ENCODE measurements around the gene CST8.

The CST8 gene

DNA sequence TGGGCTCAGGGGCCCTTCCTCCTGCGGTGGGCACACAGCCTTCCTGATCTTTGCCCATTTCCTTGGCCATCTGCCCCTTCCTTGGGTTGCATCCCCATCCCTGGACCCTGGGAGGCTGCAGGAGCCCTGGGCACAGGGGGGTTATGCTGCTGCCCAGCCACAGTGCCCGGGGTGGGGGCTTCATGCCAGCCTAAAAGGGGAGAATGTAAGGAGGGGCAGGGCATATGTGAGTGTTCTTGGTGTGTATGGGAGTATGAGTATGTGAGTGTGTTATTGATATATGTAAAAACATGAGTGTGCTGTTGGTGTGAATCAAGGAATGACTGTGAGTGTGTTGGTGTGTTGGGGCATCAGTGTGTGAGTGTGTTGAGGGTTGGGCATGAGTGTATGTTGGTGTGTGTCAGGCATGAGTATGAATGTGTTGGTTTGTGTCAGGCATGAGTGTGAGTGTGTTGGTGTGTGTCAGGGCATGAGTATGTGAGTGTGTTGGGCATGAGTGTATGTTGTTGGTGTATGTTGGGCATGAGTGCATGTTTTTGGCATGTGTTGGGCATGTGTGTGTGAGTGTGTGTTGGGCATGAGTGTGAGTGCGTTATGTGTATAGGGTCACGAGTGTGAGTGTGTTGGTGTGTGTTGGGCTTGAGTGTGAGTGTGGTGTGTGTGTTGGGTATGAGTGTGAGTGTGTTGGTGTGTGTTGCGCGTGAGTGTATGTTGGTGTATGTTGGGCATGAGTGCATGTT lies 14.7 kb upstream of the CST8 start:
- H3K4me1 ChIP-seq (ENCODE audit: control insufficient read depth in 1 of 2, insufficient read depth in 2 of 2, low read length in 2 of 2): no peaks in the 10 kb centered on the region

DNA sequence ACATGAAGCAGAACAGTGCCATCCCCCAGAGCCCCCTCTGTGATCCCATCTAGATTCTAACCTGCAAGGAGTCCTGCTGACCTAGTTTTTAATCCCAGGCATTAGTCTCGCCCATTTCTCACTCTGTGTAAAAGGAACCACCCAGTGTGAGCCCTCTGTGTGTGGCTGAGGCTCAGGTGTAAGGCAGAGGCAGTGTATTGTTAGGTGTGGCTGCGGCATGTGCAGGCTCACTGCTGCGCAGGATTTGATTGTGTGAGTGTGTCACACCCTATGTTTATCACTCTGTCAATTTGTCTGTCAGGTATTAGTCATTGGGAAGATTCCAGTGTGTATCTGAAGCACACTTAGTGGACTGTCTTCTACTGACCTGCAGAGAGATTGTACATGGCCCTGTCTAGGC lies 13.7 kb upstream of the CST8 start:
- Histone ChIP-seq H3K27ac (ENCODE audit: low read length) (no peak overlapping the region), H3K27me3 (ENCODE audit: low read depth, low read length) (no peaks in the 10 kb centered on the region), H3K4me3 (ENCODE audit: low read depth in 1 of 2, low read length in 2 of 2) (no peak overlapping the region), H3K36me3 (ENCODE audit: control insufficient read depth in 1 of 2, insufficient read depth in 2 of 2, low read length in 2 of 2) (no peaks in the 10 kb centered on the region), H3K9me3 (ENCODE audit: control insufficient read depth in 1 of 2, low read length in 2 of 2) (no peaks in the 10 kb centered on the region), H3K4me1 (ENCODE audit: control insufficient read depth in 1 of 2, insufficient read depth in 2 of 2, low read length in 2 of 2) (no peaks in the 10 kb centered on the region)

More for the DNA sequence above, 14.7 kb upstream of the CST8 start:
- H3K9me3 ChIP-seq (ENCODE audit: control insufficient read depth in 1 of 2, low read length in 2 of 2): no peaks in the 10 kb centered on the region
- no peaks in the 10 kb centered on the region for H3K36me3 ChIP-seq (ENCODE audit: control insufficient read depth in 1 of 2, insufficient read depth in 2 of 2, low read length in 2 of 2)
- H3K27me3 ChIP-seq (ENCODE audit: low read depth, low read length): no peaks in the 10 kb centered on the region
- no peak overlapping the region for H3K4me3 ChIP-seq (ENCODE audit: low read depth in 1 of 2, low read length in 2 of 2)
- no peak overlapping the region for H3K27ac ChIP-seq (ENCODE audit: low read length)

DNA sequence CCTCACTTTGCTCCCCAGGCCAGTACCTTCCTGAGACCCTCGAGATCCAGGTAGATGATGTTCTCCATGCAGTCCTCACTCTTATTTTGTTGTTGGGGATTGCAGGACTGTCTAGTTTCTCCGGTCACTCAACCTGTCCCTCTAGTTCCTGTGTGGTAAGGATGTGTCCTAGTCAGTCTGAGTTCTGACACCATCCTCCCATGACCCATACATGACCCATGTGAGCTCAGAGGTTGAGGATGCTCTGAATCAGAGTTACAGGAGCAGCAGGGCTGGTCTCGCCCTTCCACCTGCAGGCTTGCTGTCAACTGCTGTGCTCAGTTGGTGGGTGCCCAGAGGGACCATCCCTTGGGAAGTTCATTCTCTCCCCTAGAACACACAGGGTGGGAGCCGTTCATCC lies 11.9 kb upstream of the CST8 start:
- H3K27me3 ChIP-seq (ENCODE audit: low read depth, low read length): no peaks in the 10 kb centered on the region

DNA sequence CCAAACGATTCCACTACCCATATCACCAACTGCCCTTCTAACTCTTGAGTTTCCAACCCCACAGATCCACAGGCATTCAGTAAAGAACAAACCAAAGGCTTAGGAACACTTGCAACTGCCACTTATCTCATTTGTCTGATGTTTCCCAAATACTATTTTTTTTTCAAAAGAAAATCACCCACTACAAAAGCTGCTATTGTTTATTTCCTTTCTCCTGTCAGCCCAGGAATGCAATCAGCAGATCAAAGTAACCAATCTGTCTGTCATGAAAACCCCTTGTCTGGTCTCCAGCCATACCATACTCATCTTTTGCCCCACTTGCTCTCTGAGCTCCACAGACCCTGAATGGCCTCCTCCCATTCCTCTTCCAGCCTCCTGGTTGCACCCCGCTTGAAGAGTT lies 8.8 kb upstream of the CST8 start:
- Histone ChIP-seq H3K9me3 (ENCODE audit: control insufficient read depth in 1 of 2, low read length in 2 of 2) (no peaks in the 10 kb centered on the region), H3K27ac (ENCODE audit: low read length) (no peak overlapping the region), H3K36me3 (ENCODE audit: control insufficient read depth in 1 of 2, insufficient read depth in 2 of 2, low read length in 2 of 2) (no peaks in the 10 kb centered on the region), H3K4me3 (ENCODE audit: low read depth in 1 of 2, low read length in 2 of 2) (no peak overlapping the region), H3K4me1 (ENCODE audit: control insufficient read depth in 1 of 2, insufficient read depth in 2 of 2, low read length in 2 of 2) (no peaks in the 10 kb centered on the region), H3K27me3 (ENCODE audit: low read depth, low read length) (no peaks in the 10 kb centered on the region)

More for the DNA sequence above, 11.9 kb upstream of the CST8 start:
- no peaks in the 10 kb centered on the region for H3K36me3 ChIP-seq (ENCODE audit: control insufficient read depth in 1 of 2, insufficient read depth in 2 of 2, low read length in 2 of 2)
- no peak overlapping the region for H3K4me3 ChIP-seq (ENCODE audit: low read depth in 1 of 2, low read length in 2 of 2)
- no peaks in the 10 kb centered on the region for H3K9me3 ChIP-seq (ENCODE audit: control insufficient read depth in 1 of 2, low read length in 2 of 2)
- H3K4me1 ChIP-seq (ENCODE audit: control insufficient read depth in 1 of 2, insufficient read depth in 2 of 2, low read length in 2 of 2): no peaks in the 10 kb centered on the region
- no peak overlapping the region for H3K27ac ChIP-seq (ENCODE audit: low read length)

DNA sequence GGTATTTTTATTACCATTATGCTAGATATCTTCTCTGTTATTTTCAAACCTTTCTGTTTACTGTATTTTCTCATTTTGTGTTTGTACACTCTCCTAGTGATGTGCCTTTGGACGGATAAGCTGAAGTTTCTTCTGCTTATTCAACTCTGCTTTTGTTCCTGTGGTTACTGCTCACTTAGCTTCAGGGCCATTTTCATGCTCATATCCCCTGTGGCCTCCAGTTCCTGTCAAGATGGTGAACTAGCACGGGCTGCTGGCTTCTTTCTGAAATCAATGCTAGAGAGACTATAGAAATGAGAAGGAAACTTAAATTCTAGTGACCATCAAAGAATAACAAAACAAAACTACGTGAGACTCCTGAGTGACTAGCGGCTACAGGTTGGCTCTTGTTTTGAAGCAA lies 6.8 kb upstream of the CST8 start:
- Histone ChIP-seq H3K36me3 (ENCODE audit: control insufficient read depth in 1 of 2, insufficient read depth in 2 of 2, low read length in 2 of 2) (no peaks in the 10 kb centered on the region), H3K27ac (ENCODE audit: low read length) (no peak overlapping the region), H3K9me3 (ENCODE audit: control insufficient read depth in 1 of 2, low read length in 2 of 2) (no peaks in the 10 kb centered on the region), H3K27me3 (ENCODE audit: low read depth, low read length) (no peaks in the 10 kb centered on the region), H3K4me1 (ENCODE audit: control insufficient read depth in 1 of 2, insufficient read depth in 2 of 2, low read length in 2 of 2) (no peaks in the 10 kb centered on the region), H3K4me3 (ENCODE audit: low read depth in 1 of 2, low read length in 2 of 2) (no peak overlapping the region)

DNA sequence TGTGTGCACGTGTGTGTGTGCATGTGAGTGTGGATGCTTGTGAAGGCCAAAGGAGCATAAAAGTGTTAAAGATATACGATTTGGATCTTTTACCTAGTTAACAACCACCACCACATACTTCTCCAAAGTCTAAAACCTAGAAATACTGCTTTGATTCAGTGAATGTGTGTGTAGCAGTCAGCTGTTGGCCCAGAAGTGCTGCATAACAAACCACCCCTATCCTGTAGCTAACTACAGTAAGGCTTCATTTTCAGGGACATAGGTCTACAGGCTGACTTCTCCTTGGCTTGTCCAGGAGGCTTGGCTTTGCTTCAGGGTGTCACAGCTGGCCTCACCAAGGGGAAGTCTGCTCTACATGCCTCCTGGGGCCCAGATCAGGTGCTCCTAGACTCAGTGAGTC lies 2.4 kb upstream of the CST8 start:
- Histone ChIP-seq H3K9me3 (ENCODE audit: control insufficient read depth in 1 of 2, low read length in 2 of 2) (no peaks in the 10 kb centered on the region), H3K27me3 (ENCODE audit: low read depth, low read length) (no peaks in the 10 kb centered on the region), H3K4me3 (ENCODE audit: low read depth in 1 of 2, low read length in 2 of 2) (no peak overlapping the region)

DNA sequence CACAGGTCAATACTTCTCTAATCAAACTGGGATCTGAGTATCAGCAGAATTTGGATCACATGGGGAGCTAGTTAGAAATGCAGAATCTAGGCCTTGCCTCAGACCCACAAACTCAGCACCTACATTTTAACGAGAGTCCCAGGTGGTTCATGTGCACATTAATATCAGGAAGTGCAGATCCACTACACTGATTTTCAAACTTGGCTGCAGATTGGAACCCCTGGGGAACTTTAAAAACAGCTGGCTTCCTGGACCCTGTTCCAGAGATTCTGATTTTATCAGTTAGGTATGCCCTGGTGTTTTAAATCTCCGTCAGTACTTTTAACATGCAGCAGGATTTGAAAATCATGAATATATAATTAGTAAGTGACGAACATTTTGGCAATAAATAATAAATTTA lies 1.9 kb upstream of the CST8 start:
- Histone ChIP-seq H3K4me1 (ENCODE audit: control insufficient read depth in 1 of 2, insufficient read depth in 2 of 2, low read length in 2 of 2) (no peaks in the 10 kb centered on the region), H3K27ac (ENCODE audit: low read length) (no peak overlapping the region), H3K4me3 (ENCODE audit: low read depth in 1 of 2, low read length in 2 of 2) (no peak overlapping the region), H3K9me3 (ENCODE audit: control insufficient read depth in 1 of 2, low read length in 2 of 2) (no peaks in the 10 kb centered on the region), H3K27me3 (ENCODE audit: low read depth, low read length) (no peaks in the 10 kb centered on the region), H3K36me3 (ENCODE audit: control insufficient read depth in 1 of 2, insufficient read depth in 2 of 2, low read length in 2 of 2) (no peaks in the 10 kb centered on the region)

More for the DNA sequence above, 2.4 kb upstream of the CST8 start:
- Histone ChIP-seq H3K4me1 (ENCODE audit: control insufficient read depth in 1 of 2, insufficient read depth in 2 of 2, low read length in 2 of 2) (no peaks in the 10 kb centered on the region), H3K27ac (ENCODE audit: low read length) (no peak overlapping the region), H3K36me3 (ENCODE audit: control insufficient read depth in 1 of 2, insufficient read depth in 2 of 2, low read length in 2 of 2) (no peaks in the 10 kb centered on the region)

DNA sequence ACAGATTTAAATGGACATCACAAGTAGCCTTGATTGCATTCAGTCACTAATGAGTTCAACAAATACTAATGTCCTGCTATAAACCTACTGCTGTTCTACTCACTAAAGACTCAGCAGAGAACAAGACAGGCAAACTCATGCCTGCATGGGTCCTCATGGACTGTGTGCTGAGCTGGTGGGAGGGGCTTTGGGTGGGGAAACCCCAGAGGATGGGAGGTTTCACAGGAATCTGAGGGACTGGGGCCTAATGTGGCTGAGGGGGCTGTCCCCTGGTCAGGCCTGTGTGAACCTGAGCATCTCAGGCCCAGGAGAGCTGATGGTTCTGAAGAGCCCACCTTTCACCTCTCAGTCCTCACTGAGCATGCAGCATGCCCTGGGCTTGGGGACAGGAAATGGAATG lies 1.4 kb downstream of the CST8 start:
- H3K27ac ChIP-seq (ENCODE audit: low read length): no peak overlapping the region
- H3K36me3 ChIP-seq (ENCODE audit: control insufficient read depth in 1 of 2, insufficient read depth in 2 of 2, low read length in 2 of 2): no peaks in the 10 kb centered on the region
- no peaks in the 10 kb centered on the region for H3K4me1 ChIP-seq (ENCODE audit: control insufficient read depth in 1 of 2, insufficient read depth in 2 of 2, low read length in 2 of 2)
- H3K27me3 ChIP-seq (ENCODE audit: low read depth, low read length): no peaks in the 10 kb centered on the region
- no peak overlapping the region for H3K4me3 ChIP-seq (ENCODE audit: low read depth in 1 of 2, low read length in 2 of 2)
- no peaks in the 10 kb centered on the region for H3K9me3 ChIP-seq (ENCODE audit: control insufficient read depth in 1 of 2, low read length in 2 of 2)

DNA sequence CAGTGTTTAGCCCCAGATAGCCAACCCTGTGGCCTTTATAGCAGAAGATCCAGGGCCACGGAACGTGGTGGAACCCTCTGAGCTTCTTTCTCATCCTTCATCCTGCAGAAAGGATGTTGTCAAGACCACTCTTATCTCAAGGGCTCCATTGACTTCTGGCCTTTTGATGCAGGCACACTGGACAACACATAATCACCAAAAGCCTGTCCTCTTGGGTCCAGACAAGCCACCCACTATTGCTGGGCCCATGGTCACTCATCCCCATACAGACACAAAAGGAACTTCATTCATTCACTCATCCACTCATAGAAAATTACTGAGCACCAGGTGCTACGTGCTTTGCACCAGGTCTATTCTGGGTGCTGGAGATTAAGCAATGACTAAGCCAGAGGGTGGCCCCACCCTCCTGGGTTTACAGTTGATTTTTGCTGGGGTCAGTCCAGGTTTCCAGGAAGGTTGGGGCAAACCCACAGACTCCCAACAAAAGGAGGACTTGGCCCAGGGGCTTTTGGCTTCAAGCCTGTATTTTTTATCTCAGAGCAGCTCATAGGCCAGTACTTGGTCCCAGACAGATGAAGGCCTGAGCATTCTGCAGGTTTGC lies 2.4 kb downstream of the CST8 start:
- H3K27ac ChIP-seq (ENCODE audit: low read length): no peak overlapping the region
- no peak overlapping the region for H3K4me3 ChIP-seq (ENCODE audit: low read depth in 1 of 2, low read length in 2 of 2)
- no peaks in the 10 kb centered on the region for H3K27me3 ChIP-seq (ENCODE audit: low read depth, low read length)
- no peaks in the 10 kb centered on the region for H3K9me3 ChIP-seq (ENCODE audit: control insufficient read depth in 1 of 2, low read length in 2 of 2)
- no peaks in the 10 kb centered on the region for H3K36me3 ChIP-seq (ENCODE audit: control insufficient read depth in 1 of 2, insufficient read depth in 2 of 2, low read length in 2 of 2)
- H3K4me1 ChIP-seq (ENCODE audit: control insufficient read depth in 1 of 2, insufficient read depth in 2 of 2, low read length in 2 of 2): peaks cover 0 to 2% of the 10 kb centered on the region in 2 donors

DNA sequence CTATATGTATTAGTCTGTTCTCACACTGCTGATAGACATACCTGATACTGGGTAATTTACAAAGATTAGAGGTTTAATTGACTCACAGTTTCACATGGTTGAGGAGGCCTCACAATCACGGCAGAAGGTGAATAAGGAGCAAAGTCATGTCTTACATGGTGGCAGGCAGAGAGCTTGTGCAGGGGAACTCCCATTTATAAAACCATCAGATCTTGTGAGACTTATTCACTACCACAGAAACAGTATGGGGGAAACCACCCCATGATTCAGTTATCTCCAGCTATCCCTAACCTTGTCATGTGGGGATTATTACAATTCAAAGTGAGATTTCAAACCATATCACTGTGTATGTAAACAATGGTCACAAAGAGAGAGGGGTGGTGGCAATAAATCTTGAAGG lies 6.6 kb downstream of the CST8 start:
- Histone ChIP-seq H3K36me3 (ENCODE audit: control insufficient read depth in 1 of 2, insufficient read depth in 2 of 2, low read length in 2 of 2) (no peaks in the 10 kb centered on the region), H3K4me3 (ENCODE audit: low read depth in 1 of 2, low read length in 2 of 2) (no peak overlapping the region), H3K4me1 (ENCODE audit: control insufficient read depth in 1 of 2, insufficient read depth in 2 of 2, low read length in 2 of 2) (peaks cover 0 to 6% of the 10 kb centered on the region in 2 donors), H3K27me3 (ENCODE audit: low read depth, low read length) (no peaks in the 10 kb centered on the region), H3K9me3 (ENCODE audit: control insufficient read depth in 1 of 2, low read length in 2 of 2) (no peaks in the 10 kb centered on the region), H3K27ac (ENCODE audit: low read length) (no peak overlapping the region)

DNA sequence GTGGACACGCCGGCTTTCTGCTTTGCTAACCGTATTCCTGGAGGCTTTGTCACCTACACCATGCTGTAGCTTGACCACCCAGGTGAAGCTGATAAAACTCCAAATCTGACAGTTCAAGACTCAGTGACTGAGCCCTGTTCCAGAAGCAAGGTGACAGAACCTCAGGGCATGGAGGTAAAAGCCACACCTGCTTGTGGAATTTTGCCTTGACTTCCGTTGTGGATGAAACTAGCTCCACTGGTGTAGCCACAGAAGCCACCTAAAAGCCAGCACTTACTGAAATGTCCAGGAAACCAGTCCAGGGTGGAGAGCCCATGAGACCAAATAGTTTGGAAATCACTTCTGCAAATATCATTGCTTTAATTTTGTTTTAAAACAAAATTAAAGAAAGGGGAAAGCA lies 11.0 kb downstream of the CST8 start:
- Histone ChIP-seq H3K4me3 (ENCODE audit: low read depth in 1 of 2, low read length in 2 of 2) (no peak overlapping the region), H3K4me1 (ENCODE audit: control insufficient read depth in 1 of 2, insufficient read depth in 2 of 2, low read length in 2 of 2) (peaks cover 0 to 6% of the 10 kb centered on the region in 2 donors), H3K9me3 (ENCODE audit: control insufficient read depth in 1 of 2, low read length in 2 of 2) (no peaks in the 10 kb centered on the region), H3K36me3 (ENCODE audit: control insufficient read depth in 1 of 2, insufficient read depth in 2 of 2, low read length in 2 of 2) (no peaks in the 10 kb centered on the region), H3K27me3 (ENCODE audit: low read depth, low read length) (no peaks in the 10 kb centered on the region), H3K27ac (ENCODE audit: low read length) (no peak overlapping the region)

DNA sequence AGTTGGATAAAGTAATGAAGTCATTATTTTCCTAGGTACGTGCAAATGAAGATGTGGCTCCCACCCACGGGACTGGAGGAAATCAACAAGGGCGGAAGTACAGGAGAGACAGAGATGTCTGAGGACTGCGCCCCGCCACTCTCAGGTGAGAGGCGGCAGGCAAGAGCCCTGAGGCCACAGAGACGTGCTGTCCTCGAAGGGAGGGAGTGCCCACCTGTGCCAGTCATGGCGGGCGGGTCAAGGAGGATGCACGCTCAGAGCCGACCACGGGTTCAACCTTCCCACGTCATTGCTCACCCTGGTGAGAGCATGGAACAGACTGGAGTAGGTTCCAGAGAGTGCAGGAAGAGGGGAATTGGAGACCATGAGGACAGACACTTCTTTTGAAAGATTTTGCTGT lies 12.7 kb downstream of the CST8 start:
- H3K27me3 ChIP-seq (ENCODE audit: low read depth, low read length): no peaks in the 10 kb centered on the region
- no peak overlapping the region for H3K4me3 ChIP-seq (ENCODE audit: low read depth in 1 of 2, low read length in 2 of 2)
- H3K4me1 ChIP-seq (ENCODE audit: control insufficient read depth in 1 of 2, insufficient read depth in 2 of 2, low read length in 2 of 2): peaks cover 0 to under 1% of the 10 kb centered on the region in 2 donors
- H3K9me3 ChIP-seq (ENCODE audit: control insufficient read depth in 1 of 2, low read length in 2 of 2): no peaks in the 10 kb centered on the region
- H3K27ac ChIP-seq (ENCODE audit: low read length): no peak overlapping the region
- no peaks in the 10 kb centered on the region for H3K36me3 ChIP-seq (ENCODE audit: control insufficient read depth in 1 of 2, insufficient read depth in 2 of 2, low read length in 2 of 2)
